ENCODE measurements around the gene TUBGCP4. TPM values are rescaled to one million over a fixed set of nuclear protein-coding genes. Genes with fewer than 3 reads are reported as not detected.

The TUBGCP4 gene
- polyA plus RNA-seq, 2 donors: 4.8 to 5.3 TPM

- no peaks in the 10 kb centered on the region for H3K9me3 ChIP-seq (ENCODE audit: control insufficient read depth in 2 of 2, insufficient read depth in 1 of 2, low read depth in 1 of 2, low read length in 1 of 2)
- H3K36me3 ChIP-seq (ENCODE audit: control insufficient read depth in 2 of 2, insufficient read depth in 2 of 2, low read length in 1 of 2): peaks cover 3 to 6% of the 10 kb centered on the region in 2 donors
- H3K4me3 ChIP-seq (ENCODE audit: low read depth in 1 of 2, low read length in 2 of 2): no peak overlapping the region
- no peaks in the 10 kb centered on the region for H3K27me3 ChIP-seq (ENCODE audit: control insufficient read depth in 1 of 2, insufficient read depth in 2 of 2, low read length in 2 of 2)
- H3K4me1 ChIP-seq (ENCODE audit: control insufficient read depth in 2 of 2, insufficient read depth in 2 of 2, low read length in 1 of 2): no peaks in the 10 kb centered on the region
- 76 to 84% methylated on average over 2 of the region's 2 CpGs for WGBS, 2 donors
- no peak overlapping the region for H3K27ac ChIP-seq (ENCODE audit: low read depth in 2 of 2, low read length in 1 of 2)
Observed at GRCh38 chr15:43446344-43446743, 75.4 kb downstream of the TUBGCP4 start.

DNA sequence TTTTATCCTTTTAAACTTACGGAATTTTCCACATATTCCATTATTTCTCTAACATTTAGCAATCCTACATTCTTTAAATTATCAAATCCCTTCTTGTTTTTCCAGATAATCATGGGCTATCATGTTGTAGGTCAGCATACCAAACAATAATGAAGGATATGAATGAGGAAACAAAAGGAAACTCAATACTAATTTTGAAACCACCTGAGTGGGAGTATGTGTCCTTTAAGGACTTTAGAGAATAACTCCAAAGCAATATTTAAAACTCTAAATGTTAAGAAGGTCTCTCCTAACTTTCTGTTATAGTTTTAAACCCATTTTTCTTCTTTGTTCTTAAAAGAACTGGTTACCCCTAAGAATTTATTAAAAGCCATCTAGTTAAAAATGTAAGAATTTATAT is 79.1 kb downstream of the TUBGCP4 start:
- Histone ChIP-seq H3K4me3 (ENCODE audit: low read depth in 1 of 2, low read length in 2 of 2) (no peak overlapping the region), H3K9me3 (ENCODE audit: control insufficient read depth in 2 of 2, insufficient read depth in 1 of 2, low read depth in 1 of 2, low read length in 1 of 2) (no peaks in the 10 kb centered on the region), H3K27ac (ENCODE audit: low read depth in 2 of 2, low read length in 1 of 2) (no peak overlapping the region), H3K36me3 (ENCODE audit: control insufficient read depth in 2 of 2, insufficient read depth in 2 of 2, low read length in 1 of 2) (peaks cover 3 to 5% of the 10 kb centered on the region in 2 donors), H3K27me3 (ENCODE audit: control insufficient read depth in 1 of 2, insufficient read depth in 2 of 2, low read length in 2 of 2) (no peaks in the 10 kb centered on the region), H3K4me1 (ENCODE audit: control insufficient read depth in 2 of 2, insufficient read depth in 2 of 2, low read length in 1 of 2) (no peaks in the 10 kb centered on the region)
- WGBS, 2 donors: 97 to 100% methylated on average over 1 of the region's 1 CpG

Other genes starting within 250 kb of the TUBGCP4 start
- gene TMEM62, start 237.5 kb upstream of the TUBGCP4 start, polyA plus RNA-seq: 10 to 100 TPM in 1 of 2 donors, 1 to 10 TPM in 1; 7.6 to 12.8 TPM
- gene CCNDBP1, start 185.7 kb upstream of the TUBGCP4 start, polyA plus RNA-seq: 10 to 100 TPM; 48.0 to 57.4 TPM
- gene EPB42, start 150.1 kb upstream of the TUBGCP4 start, polyA plus RNA-seq: not detected
- gene TGM5, start 104.2 kb upstream of the TUBGCP4 start, polyA plus RNA-seq: 10 to 100 TPM in 1 of 2 donors, 1 to 10 TPM in 1; 9.5 to 12.9 TPM
- 1 to 10 TPM in 1 of 2 donors, under 1 TPM in 1; 0.05 to 5.3 TPM for gene TGM7, start 68.8 kb upstream of the TUBGCP4 start, polyA plus RNA-seq
- 1 to 10 TPM; 5.0 to 5.5 TPM for gene LCMT2, start 40.5 kb upstream of the TUBGCP4 start, polyA plus RNA-seq
- 1 to 10 TPM; 5.3 to 6.3 TPM for gene ZSCAN29, start 58 bp upstream of the TUBGCP4 start, polyA plus RNA-seq
- gene TP53BP1, start 122.1 kb downstream of the TUBGCP4 start, polyA plus RNA-seq: 1 to 10 TPM; 6.9 to 7.8 TPM
- gene MAP1A, start 146.5 kb downstream of the TUBGCP4 start, polyA plus RNA-seq: under 1 TPM; 0.45 to 0.78 TPM
- 10 to 100 TPM; 10.9 to 17.8 TPM for gene PPIP5K1, start 219.1 kb downstream of the TUBGCP4 start, polyA plus RNA-seq
- 10 to 100 TPM; 64.6 to 87.6 TPM for gene CKMT1B, start 222.9 kb downstream of the TUBGCP4 start, polyA plus RNA-seq
- gene STRC, start 247.7 kb downstream of the TUBGCP4 start, polyA plus RNA-seq: under 1 TPM; 0.11 to 0.79 TPM

Measured in esophagus (tissue), 2 donors.